Tibial nerve (tissue), 4 donors: Measurements from ENCODE around the gene PPP2R5D. TPM values are rescaled to one million over a fixed set of nuclear protein-coding genes. Genes with fewer than 3 reads are reported as not detected.

ENCODE experiments used
- DNase-seq, 2 donors: peaks; one replicate each; pipeline ENCODE4 v3.0.0-alpha.2; 2019; ENCODE audit warnings: low spot score in 2 of 2
- H3K27ac ChIP-seq, 4 donors: fragments of 200-600 bp; sonication (generic) in 3 of 4; one replicate each; pipeline ENCODE4 v1.5.1; 2017 to 2019; ENCODE audit warnings: mild to moderate bottlenecking in 1 of 4
- H3K27me3 ChIP-seq, 2 donors: fragments of 200-600 bp; sonication (generic) in 1 of 2; one replicate each; pipeline versions ENCODE4 v1.5.1 to v1.6.0; 2017 to 2019
- H3K36me3 ChIP-seq, 3 donors: fragments of 200-600 bp; sonication (generic); one replicate each; pipeline ENCODE4 v1.5.1; 2018 to 2019
- H3K4me1 ChIP-seq, 4 donors: fragments of 200-600 bp; sonication (generic) in 3 of 4; one replicate each; pipeline ENCODE4 v1.5.1; 2017 to 2019
- H3K4me3 ChIP-seq, 4 donors: fragments of 200-600 bp; sonication (generic) in 3 of 4; one replicate each; pipeline ENCODE4 v1.5.1; 2017 to 2019; ENCODE audit warnings: mild to moderate bottlenecking in 1 of 4, moderate library complexity in 1 of 4
- H3K9me3 ChIP-seq, 4 donors: fragments of 200-600 bp; sonication (generic) in 3 of 4; one replicate each; pipeline ENCODE4 v1.5.1; 2017 to 2019
- CTCF ChIP-seq, 5 experiments: fragments of 200-600 bp in 3 of 5; fragments of 450-650 bp in 2 of 5; sonication (generic) in 3 of 5; IDR thresholded peaks; one replicate each; pipeline ENCODE4 v1.5.1; 2016 to 2019; ENCODE audit warnings: antibody characterized with exemption in 5 of 5, mild to moderate bottlenecking in 3 of 5, moderate library complexity in 2 of 5
- EP300 ChIP-seq, 2 donors: sonication (generic); formaldehyde crosslinking; IDR thresholded peaks; one replicate each; pipeline ENCODE4 v1.6.1; 2017; ENCODE audit warnings: antibody characterized with exemption in 2 of 2, mild to moderate bottlenecking in 1 of 2
- POLR2A ChIP-seq, 2 donors: fragments of 450-650 bp; IDR thresholded peaks; one replicate each; pipeline ENCODE4 v1.6.1; 2017; ENCODE audit warnings: antibody characterized with exemption in 2 of 2, mild to moderate bottlenecking in 2 of 2, moderate library complexity in 2 of 2
- WGBS, 2 donors: methylation state at CpG; one replicate each; pipeline ENCODE4 v1.1.5; 2018; 5-methylcytosine and 5-hydroxymethylcytosine counted together
- total RNA-seq, 4 donors: library from RNA; depleted of rRNA; stranded (reverse); fragments of >200 nt; gene quantifications; one replicate each; pipeline ENCODE4 v1.1.0, GENCODE V29; 2016

Gene PPP2R5D
- total RNA-seq, 4 donors from 2014 or later, result 25.8 to 54.6 (median 48.3) TPM

GRCh38 chr6:43006251-43006650, 21.9 kb downstream of the PPP2R5D start:
- TF ChIP-seq CTCF (IDR thresholded peaks at IDR 0.05) (no peak), EP300 (IDR thresholded peaks at IDR 0.05) (no peak), POLR2A (IDR thresholded peaks at IDR 0.05) (no peak)
- no peaks in the 10 kb centered on the region for H3K27me3 ChIP-seq
- no peak overlapping the region for H3K4me3 ChIP-seq
- no peaks in the 10 kb centered on the region for H3K4me1 ChIP-seq
- WGBS, 2 donors, result 91 to 97% methylated on average over 11 of the region's 11 CpGs
- H3K36me3 ChIP-seq, result peaks cover 0 to 63% (median 5%) of the 10 kb centered on the region in 3 donors
- H3K27ac ChIP-seq, result no peak overlapping the region
- no peaks in the 10 kb centered on the region for H3K9me3 ChIP-seq
- no peak for DNase-seq

GRCh38 chr6:43007126-43007525, 22.8 kb downstream of the PPP2R5D start:
- Histone ChIP-seq H3K27me3 (no peaks in the 10 kb centered on the region), H3K4me3 (no peak overlapping the region), H3K27ac (no peak overlapping the region), H3K36me3 (peaks cover 0 to 71% (median 8%) of the 10 kb centered on the region in 3 donors), H3K4me1 (peaks cover 0 to 8% (median 0%) of the 10 kb centered on the region in 4 donors), H3K9me3 (no peaks in the 10 kb centered on the region)
- TF ChIP-seq POLR2A (IDR thresholded peaks at IDR 0.05), result no peak
- TF ChIP-seq CTCF (IDR thresholded peaks at IDR 0.05), result no peak
- no peak for TF ChIP-seq EP300 (IDR thresholded peaks at IDR 0.05)
- DNase-seq, result no peak
- 89 to 93% methylated on average over 9 of the region's 9 CpGs for WGBS, 2 donors

DNA sequence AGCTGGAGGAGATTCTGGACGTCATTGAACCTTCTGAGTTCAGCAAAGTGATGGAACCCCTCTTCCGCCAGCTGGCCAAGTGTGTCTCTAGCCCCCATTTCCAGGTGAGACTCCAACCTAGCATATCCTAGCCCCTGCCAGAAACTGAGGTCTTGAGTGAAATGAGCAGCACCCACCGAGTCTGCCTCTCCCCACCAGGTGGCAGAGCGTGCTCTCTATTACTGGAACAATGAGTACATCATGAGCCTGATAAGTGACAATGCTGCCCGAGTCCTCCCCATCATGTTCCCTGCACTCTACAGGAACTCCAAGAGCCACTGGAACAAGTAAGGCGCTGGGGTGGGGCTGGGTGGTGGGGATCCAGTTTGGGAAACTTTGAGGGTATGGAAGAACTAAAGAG, 24.8 kb downstream of the PPP2R5D start:
- Histone ChIP-seq H3K27ac (no peak overlapping the region), H3K36me3 (peaks cover 0 to 70% (median 8%) of the 10 kb centered on the region in 3 donors), H3K4me1 (peaks cover 0 to 22% (median 3%) of the 10 kb centered on the region in 4 donors), H3K9me3 (no peaks in the 10 kb centered on the region), H3K27me3 (no peaks in the 10 kb centered on the region), H3K4me3 (no peak overlapping the region)
- TF ChIP-seq POLR2A (IDR thresholded peaks at IDR 0.05) (no peak), EP300 (IDR thresholded peaks at IDR 0.05) (no peak), CTCF (IDR thresholded peaks at IDR 0.05) (peak in 2 of 5 experiments; percentile 10 to 13)
- WGBS, 2 donors, result 65 to 69% methylated on average over 6 of the region's 6 CpGs
- DNase-seq, result no peak

GRCh38 chr6:43011207-43011606, 26.8 kb downstream of the PPP2R5D start:
- WGBS, 2 donors, result 66 to 69% methylated on average over 5 to 6 of the region's 6 CpGs
- TF ChIP-seq CTCF (IDR thresholded peaks at IDR 0.05), result no peak
- Histone ChIP-seq H3K9me3 (no peaks in the 10 kb centered on the region), H3K36me3 (peaks cover 0 to 64% (median 8%) of the 10 kb centered on the region in 3 donors), H3K4me3 (no peak overlapping the region), H3K4me1 (peaks cover 5 to 40% (median 15%) of the 10 kb centered on the region in 4 donors), H3K27me3 (no peaks in the 10 kb centered on the region), H3K27ac (no peak overlapping the region)
- DNase-seq, result no peak

DNA sequence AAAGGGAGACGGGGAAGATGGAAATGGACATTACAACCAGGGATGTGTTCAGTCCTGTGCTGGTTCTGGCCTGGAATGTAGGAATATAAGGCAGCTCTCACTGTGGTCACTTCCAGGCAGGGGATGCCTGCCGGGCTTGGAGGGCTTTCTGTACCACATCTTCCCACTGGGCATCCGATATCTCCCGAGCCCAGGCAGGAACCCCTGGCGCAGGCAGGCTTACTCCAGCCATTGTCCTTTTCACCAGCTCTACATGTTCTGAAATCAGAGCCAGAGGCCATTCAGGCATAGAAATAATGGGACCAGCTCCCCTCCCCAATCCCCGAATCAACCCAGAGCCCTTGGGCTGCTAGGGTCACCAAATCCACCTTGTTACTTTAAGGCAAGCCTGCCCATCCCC, 28.0 kb downstream of the PPP2R5D start:
- WGBS, 2 donors, result 83 to 84% methylated on average over 6 of the region's 6 CpGs
- no peak overlapping the region for H3K27ac ChIP-seq
- H3K9me3 ChIP-seq, result no peaks in the 10 kb centered on the region
- TF ChIP-seq CTCF (IDR thresholded peaks at IDR 0.05), result no peak
- TF ChIP-seq POLR2A (IDR thresholded peaks at IDR 0.05), result no peak
- TF ChIP-seq EP300 (IDR thresholded peaks at IDR 0.05), result no peak
- peaks cover 5 to 52% (median 19%) of the 10 kb centered on the region in 4 donors for H3K4me1 ChIP-seq
- H3K27me3 ChIP-seq, result no peaks in the 10 kb centered on the region
- H3K36me3 ChIP-seq, result peaks cover 0 to 58% (median 8%) of the 10 kb centered on the region in 3 donors
- no peak overlapping the region for H3K4me3 ChIP-seq
- no peak for DNase-seq
